Ureter (tissue), 1 donor: ENCODE measurements around the gene PRKCH. TPM values are rescaled to one million over a fixed set of nuclear protein-coding genes. Genes with fewer than 3 reads are reported as not detected.

Source experiments
- DNase-seq: peaks from one replicate; pipeline ENCODE4 v3.0.0-alpha.2; 2020; ENCODE audit warnings: low spot score
- total RNA-seq: library from RNA; stranded (reverse); gene quantifications from one replicate; pipeline ENCODE4 v1.2.4, GENCODE V29; 2023
- donor health status: DM: yes; HTN: yes; CAD: no.

Gene PRKCH
- total RNA-seq, 1 donor from 2014 or later: 90.2 TPM

GRCh38 chr14:61488417-61489401 lies 167.3 kb downstream of the PRKCH start:
- no peak for DNase-seq

- DNase-seq: no peak
Observed at GRCh38 chr14:61489512-61489911, 168.1 kb downstream of the PRKCH start.

- DNase-seq: no peak
Observed at GRCh38 chr14:61489932-61490331, 168.6 kb downstream of the PRKCH start.

- DNase-seq: no peak
Observed at GRCh38 chr14:61491224-61491623, 169.8 kb downstream of the PRKCH start.

- no peak for DNase-seq
Observed at GRCh38 chr14:61491876-61492434, 170.6 kb downstream of the PRKCH start.

- DNase-seq: no peak
Observed at GRCh38 chr14:61492474-61492873, 171.1 kb downstream of the PRKCH start.

- no peak for DNase-seq
Observed at GRCh38 chr14:61493239-61493638, 171.9 kb downstream of the PRKCH start.

GRCh38 chr14:61494018-61494417 lies 172.6 kb downstream of the PRKCH start:
- DNase-seq: no peak

- DNase-seq: no peak
Observed at GRCh38 chr14:61495809-61496208, 174.4 kb downstream of the PRKCH start.

- no peak for DNase-seq
Observed at GRCh38 chr14:61498303-61498702, 176.9 kb downstream of the PRKCH start.

- no peak for DNase-seq
Observed at GRCh38 chr14:61498811-61499210, 177.4 kb downstream of the PRKCH start.

- DNase-seq: no peak
Observed at GRCh38 chr14:61499991-61500390, 178.6 kb downstream of the PRKCH start.

- DNase-seq: no peak
Observed at GRCh38 chr14:61501714-61502458, 180.5 kb downstream of the PRKCH start.

- no peak for DNase-seq
Observed at GRCh38 chr14:61502459-61503093, 181.2 kb downstream of the PRKCH start.

GRCh38 chr14:61503167-61503801 lies 181.9 kb downstream of the PRKCH start:
- no peak for DNase-seq

GRCh38 chr14:61504901-61505300 lies 183.5 kb downstream of the PRKCH start:
- no peak for DNase-seq

GRCh38 chr14:61505815-61506809 lies 184.7 kb downstream of the PRKCH start:
- DNase-seq: no peak

GRCh38 chr14:61508526-61508925 lies 187.1 kb downstream of the PRKCH start:
- no peak for DNase-seq

- no peak for DNase-seq
Observed at GRCh38 chr14:61510736-61511557, 189.6 kb downstream of the PRKCH start.
